Ishikawa (cell line): ENCODE measurements around the gene TGM3.

Experiments
- CEBPB ChIP-seq: IDR thresholded peaks from 2 replicates; pipeline ENCODE4 v1.6.1; 2012
- CREB1 ChIP-seq: IDR thresholded peaks from 2 replicates; pipeline ENCODE4 v1.6.1; 2012; ENCODE audit warnings: low read depth
- EGR1 ChIP-seq: IDR thresholded peaks from 2 replicates; pipeline ENCODE4 v1.6.1; 2012
- EP300 ChIP-seq: IDR thresholded peaks from 2 replicates; pipeline ENCODE4 v1.6.1; 2012; ENCODE audit warnings: borderline replicate concordance
- FOXM1 ChIP-seq: IDR thresholded peaks from 2 replicates; pipeline ENCODE4 v1.6.1; 2012; ENCODE audit warnings: low read depth, borderline replicate concordance
- NFIC ChIP-seq: IDR thresholded peaks from 2 replicates; pipeline ENCODE4 v1.6.1; 2012
- RAD21 ChIP-seq: IDR thresholded peaks from 2 replicates; pipeline ENCODE4 v1.6.1; 2012; ENCODE audit warnings: low read depth
- TAF1 ChIP-seq: IDR thresholded peaks from 2 replicates; pipeline ENCODE4 v1.6.1; 2012; ENCODE audit warnings: low read depth, mild to moderate bottlenecking
- TCF12 ChIP-seq: IDR thresholded peaks from 2 replicates; pipeline ENCODE4 v1.6.1; 2012; ENCODE audit warnings: low read depth
- TEAD4 ChIP-seq: IDR thresholded peaks from 2 replicates; pipeline ENCODE4 v1.6.1; 2012
- USF1 ChIP-seq: IDR thresholded peaks from 2 replicates; pipeline ENCODE4 v1.6.1; 2012
- YY1 ChIP-seq: IDR thresholded peaks from 2 replicates; pipeline ENCODE4 v1.6.1; 2012; ENCODE audit warnings: low read depth
- ZBTB7A ChIP-seq: IDR thresholded peaks from 2 replicates; pipeline ENCODE4 v1.6.1; 2012; ENCODE audit warnings: low read depth
- TF ChIP-seq, protein P1 (sequence below): IDR thresholded peaks from 2 replicates; pipeline ENCODE4 v1.6.1; 2012
- TF ChIP-seq, protein P2 (sequence below): IDR thresholded peaks from 2 replicates; pipeline ENCODE4 v1.6.1; 2012; ENCODE audit warnings: low read depth, mild to moderate bottlenecking

TGM3 gene

GRCh38 chr20:2338411-2339066 lies 42.7 kb downstream of the TGM3 start:
- TF ChIP-seq EGR1 (no peak), USF1 (no peak), TCF12 (no peak), FOXM1 (no peak), YY1 (no peak), NFIC (no peak), CREB1 (no peak), EP300 (no peak), CEBPB (no peak), ZBTB7A (no peak), RAD21 (no peak), TEAD4 (no peak), TAF1 (no peak)
- TF ChIP-seq, protein P1, sequence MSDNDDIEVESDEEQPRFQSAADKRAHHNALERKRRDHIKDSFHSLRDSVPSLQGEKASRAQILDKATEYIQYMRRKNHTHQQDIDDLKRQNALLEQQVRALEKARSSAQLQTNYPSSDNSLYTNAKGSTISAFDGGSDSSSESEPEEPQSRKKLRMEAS = no peak
- TF ChIP-seq, protein P2, sequence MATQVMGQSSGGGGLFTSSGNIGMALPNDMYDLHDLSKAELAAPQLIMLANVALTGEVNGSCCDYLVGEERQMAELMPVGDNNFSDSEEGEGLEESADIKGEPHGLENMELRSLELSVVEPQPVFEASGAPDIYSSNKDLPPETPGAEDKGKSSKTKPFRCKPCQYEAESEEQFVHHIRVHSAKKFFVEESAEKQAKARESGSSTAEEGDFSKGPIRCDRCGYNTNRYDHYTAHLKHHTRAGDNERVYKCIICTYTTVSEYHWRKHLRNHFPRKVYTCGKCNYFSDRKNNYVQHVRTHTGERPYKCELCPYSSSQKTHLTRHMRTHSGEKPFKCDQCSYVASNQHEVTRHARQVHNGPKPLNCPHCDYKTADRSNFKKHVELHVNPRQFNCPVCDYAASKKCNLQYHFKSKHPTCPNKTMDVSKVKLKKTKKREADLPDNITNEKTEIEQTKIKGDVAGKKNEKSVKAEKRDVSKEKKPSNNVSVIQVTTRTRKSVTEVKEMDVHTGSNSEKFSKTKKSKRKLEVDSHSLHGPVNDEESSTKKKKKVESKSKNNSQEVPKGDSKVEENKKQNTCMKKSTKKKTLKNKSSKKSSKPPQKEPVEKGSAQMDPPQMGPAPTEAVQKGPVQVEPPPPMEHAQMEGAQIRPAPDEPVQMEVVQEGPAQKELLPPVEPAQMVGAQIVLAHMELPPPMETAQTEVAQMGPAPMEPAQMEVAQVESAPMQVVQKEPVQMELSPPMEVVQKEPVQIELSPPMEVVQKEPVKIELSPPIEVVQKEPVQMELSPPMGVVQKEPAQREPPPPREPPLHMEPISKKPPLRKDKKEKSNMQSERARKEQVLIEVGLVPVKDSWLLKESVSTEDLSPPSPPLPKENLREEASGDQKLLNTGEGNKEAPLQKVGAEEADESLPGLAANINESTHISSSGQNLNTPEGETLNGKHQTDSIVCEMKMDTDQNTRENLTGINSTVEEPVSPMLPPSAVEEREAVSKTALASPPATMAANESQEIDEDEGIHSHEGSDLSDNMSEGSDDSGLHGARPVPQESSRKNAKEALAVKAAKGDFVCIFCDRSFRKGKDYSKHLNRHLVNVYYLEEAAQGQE = no peak

GRCh38 chr20:2340136-2340535 lies 44.3 kb downstream of the TGM3 start:
- TF ChIP-seq FOXM1 = no peak
- no peak for TF ChIP-seq TCF12
- no peak for TF ChIP-seq EGR1
- TF ChIP-seq TEAD4 = no peak
- TF ChIP-seq EP300 = no peak
- no peak for TF ChIP-seq ZBTB7A
- TF ChIP-seq CREB1 = no peak

- no peak for TF ChIP-seq TEAD4
- TF ChIP-seq CEBPB = no peak
- no peak for TF ChIP-seq RAD21
- no peak for TF ChIP-seq TAF1
- TF ChIP-seq, protein P1 = no peak
- no peak for TF ChIP-seq ZBTB7A
- TF ChIP-seq NFIC = no peak
- no peak for TF ChIP-seq EGR1
- TF ChIP-seq EP300 = no peak
- no peak for TF ChIP-seq USF1
- TF ChIP-seq, protein P2 = no peak
- TF ChIP-seq YY1 = no peak
- no peak for TF ChIP-seq CREB1
- TF ChIP-seq FOXM1 = no peak
- TF ChIP-seq TCF12 = no peak
These were observed 45.0 kb downstream of the TGM3 start for GRCh38 chr20:2340823-2341222.

- TF ChIP-seq TAF1 (no peak), TEAD4 (no peak), USF1 (no peak)
- TF ChIP-seq, protein P1 = no peak
These were observed 45.5 kb downstream of the TGM3 start for GRCh38 chr20:2341336-2341735.

DNA sequence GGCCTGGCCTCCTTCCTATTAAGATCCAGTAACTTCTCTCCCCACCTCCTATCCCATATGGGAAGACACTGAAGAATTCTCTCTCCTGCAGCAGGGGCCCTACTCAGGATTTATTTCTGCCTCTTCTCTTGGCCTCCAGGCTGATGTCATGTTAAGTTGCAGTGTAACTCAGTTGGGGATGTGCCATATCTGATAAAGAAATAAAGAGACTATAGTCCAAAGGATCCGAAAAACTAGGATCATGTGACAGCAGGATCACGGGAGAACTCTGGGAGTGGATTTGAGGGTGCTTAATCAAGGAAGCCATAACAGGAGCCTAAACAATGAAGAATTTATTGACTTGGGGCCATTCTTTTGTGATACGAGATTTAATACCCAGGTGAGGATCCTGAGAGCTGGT lies 46.4 kb downstream of the TGM3 start:
- TF ChIP-seq USF1 (no peak), TCF12 (no peak), EGR1 (no peak)
